Activated naive CD4-positive, alpha-beta T cell treated with anti-CD3 and anti-CD28 coated beads, Interleukin-2, amount 50 U/mL, for 16 hours (primary cell): ENCODE results near the gene SRI.

Source experiments
- DNase-seq: peaks from one replicate; pipeline ENCODE4 v3.0.0-alpha.2; 2020

Gene SRI

DNA sequence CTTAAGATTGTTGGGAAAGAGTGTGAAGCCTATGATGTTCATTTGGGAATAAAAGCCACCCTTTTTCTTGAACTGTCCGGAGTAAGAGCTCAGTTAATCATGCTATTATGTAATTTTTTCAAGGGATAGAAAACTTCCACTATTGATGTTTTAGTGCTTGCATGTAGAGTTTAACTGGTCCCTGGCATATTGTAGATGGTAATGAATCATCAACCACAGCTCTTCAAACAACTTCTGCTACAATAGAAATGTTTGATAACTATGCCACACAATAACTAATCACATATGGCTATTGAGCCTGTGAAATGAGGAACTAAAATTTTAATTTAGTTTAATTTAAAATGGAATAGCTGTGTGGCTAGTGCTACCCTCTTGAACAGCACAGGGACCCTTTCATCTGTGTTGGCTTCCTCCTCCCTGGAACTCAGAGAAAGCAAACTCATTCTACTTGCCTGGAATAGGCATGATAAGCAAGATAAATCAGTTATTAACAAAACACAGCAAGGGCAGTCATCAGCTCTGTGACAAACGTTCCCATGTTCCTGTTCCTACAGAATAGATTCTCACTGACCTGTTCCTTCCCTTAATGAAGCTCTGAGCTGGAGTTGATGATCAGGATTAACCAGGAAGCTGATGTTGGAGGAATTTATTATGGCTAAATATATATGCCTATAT is 4.9 kb upstream of the SRI start:
- no peak for DNase-seq

- DNase-seq, result no peak
Measured at GRCh38 chr7:88223265-88223664, 3.4 kb upstream of the SRI start.

GRCh38 chr7:88218836-88219605 is 817 bp downstream of the SRI start:
- no peak for DNase-seq

GRCh38 chr7:88218429-88218745 is 1.5 kb downstream of the SRI start:
- no peak for DNase-seq

GRCh38 chr7:88217675-88218428 is 2.0 kb downstream of the SRI start:
- no peak for DNase-seq

DNA sequence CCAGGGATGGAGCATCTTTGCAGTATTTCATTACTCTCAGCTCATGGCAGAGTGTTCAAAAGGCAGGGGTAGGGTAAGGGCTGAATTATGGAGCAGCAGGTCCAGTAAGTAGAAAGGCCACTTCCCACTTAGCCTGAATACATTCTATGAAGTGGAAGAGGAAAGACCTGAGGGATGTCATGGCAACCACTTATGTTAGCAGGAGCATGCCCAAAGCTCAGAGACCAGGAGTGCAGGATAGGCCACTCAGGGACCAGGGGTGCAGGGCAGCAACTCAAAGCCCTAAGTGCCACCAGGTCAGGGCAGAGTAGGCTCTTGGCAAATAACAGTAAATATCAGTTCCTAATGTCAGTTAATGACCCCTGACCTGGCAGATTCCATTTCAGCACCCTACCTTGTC is 3.6 kb downstream of the SRI start:
- DNase-seq, result no peak

DNA sequence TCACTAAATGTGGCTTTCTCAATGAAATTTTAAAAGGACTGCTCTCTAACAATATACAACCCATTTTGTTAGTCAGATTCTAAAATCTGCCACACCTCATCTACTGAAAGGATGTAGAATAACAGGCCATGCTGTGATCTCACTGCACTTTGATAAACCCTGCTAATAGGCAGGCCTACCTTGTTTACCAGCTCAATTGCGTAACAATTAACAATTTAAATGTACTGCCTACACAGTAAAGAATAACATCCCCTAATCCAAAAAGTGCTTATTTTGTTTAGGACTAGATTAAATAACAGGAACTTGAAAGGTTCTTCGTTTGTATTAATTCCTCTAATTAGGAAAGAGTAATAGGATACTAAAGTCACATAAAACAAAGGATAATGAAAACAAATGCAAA is 4.5 kb downstream of the SRI start:
- no peak for DNase-seq

- no peak for DNase-seq
Measured at GRCh38 chr7:88214456-88214855, 5.4 kb downstream of the SRI start.

DNA sequence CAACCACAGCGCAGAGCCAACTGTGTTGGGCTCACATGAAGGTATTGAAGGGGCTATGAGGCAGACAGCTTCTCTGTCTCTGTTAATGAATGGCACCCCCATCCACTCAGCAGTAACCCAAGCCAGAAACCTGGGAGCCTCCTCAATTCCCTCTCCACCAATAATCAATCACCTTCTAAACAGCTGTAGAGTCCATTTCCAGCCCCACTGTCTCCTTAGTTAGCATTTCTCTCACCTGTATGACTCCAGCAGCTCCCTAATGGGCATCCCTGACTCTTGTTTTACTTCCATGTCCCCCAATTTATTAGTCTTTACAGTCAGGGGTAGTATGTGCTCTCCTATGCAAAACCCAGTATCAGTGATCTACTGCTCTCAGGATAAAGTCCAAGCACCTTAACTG is 6.9 kb downstream of the SRI start:
- DNase-seq, result no peak

DNA sequence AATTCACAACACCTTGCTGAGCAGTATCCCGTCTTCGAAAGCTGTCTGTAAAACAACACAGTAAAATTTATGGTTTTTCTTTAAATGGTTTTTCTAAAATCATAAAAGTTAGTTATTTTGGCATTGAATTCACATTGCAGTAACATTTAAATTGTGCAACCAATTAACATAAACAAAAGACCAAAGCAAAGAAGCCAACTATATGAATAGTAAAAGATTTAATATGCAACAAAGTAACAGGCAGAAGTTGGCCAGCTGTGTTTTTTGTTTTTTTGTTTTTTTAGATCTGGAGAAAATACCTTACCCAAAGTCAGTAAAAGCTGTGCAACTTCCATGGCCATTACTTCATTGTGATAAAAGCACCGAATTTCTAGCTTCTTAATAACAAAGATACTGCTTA is 11.3 kb downstream of the SRI start:
- DNase-seq, result no peak

- no peak for DNase-seq
Measured at GRCh38 chr7:88206254-88206653, 13.6 kb downstream of the SRI start.

DNA sequence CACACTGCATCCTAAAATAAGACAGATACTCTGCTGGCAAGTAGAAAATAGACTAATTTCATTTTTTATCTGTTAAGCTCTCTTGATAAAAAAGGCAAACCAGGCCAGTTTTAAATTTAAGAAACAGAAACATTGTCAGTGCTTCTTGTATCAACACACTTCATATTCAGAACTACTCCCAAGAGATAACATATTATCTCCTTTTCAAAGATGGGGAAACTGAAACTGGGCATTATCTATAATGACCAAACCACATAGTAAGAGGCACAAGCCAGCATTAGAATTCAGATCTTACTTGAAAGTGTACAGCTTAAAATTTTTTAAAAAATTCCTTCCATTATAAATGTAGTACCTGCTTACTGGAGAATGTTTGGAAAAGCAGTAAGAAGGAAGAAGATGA is 14.7 kb downstream of the SRI start:
- no peak for DNase-seq

DNA sequence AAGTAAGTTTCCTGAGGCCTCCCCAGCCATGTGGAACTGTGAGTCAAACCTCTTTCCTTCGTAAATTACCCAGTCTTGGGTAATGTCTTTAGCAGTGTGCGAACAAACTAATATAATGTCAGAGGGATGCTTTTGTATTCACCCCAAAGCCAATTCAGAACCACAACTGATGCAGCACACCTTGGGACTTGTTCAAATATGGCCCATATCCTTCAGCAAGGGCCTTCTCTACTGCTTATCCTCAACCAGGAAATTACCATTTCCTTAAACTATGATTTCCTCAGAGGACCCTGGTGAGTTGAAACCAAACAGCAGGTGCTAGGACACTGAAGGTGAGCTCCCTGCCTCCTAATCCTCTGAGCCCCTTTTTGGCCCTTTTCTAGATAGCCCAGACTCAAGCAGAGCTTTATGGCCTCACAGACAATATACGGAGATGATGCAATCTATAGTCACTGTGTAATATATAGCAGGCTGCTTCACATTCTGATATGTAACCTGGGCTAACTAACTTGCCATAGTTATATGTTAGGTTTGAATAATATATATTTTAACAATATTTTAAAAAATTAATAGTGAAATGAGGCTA is 15.2 kb downstream of the SRI start:
- DNase-seq, result no peak

DNA sequence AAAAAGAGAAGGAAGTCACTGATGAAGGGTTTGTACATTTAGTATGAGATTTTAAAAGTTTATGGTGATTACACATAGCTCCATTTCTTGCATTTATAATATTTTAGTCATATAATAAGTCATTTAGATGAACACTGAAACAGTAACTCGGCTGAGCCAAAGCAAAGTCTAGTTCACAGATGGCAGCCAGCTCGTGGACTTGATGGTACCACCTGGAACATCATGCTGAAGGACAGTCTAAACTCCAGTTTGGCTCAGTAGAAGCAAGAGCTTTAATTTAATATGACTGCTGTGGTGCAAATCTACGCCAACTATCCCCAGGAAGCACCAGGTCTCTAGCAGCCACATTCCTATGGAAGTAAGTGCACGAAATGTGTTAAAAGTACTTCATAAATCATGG is 16.4 kb downstream of the SRI start:
- DNase-seq, result no peak

DNA sequence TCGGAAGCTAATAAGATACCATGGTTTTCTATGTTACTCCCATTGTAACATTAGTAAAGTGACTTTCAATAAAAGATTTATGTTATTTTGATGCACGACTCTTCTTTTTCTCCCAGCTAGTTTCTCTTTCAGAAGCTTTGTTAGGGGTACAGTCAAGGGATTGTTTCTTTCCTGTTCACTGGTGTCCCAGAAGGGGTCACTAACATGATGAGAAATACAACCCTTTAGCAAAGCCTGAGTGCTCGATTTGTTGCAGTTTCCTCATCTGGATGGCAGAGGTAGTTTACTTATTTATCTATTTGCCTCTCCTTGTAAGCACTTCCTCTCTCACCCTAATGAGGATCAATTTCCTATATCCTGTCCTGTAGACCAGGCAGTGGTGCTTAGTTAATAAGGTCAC is 17.0 kb downstream of the SRI start:
- DNase-seq, result no peak

DNA sequence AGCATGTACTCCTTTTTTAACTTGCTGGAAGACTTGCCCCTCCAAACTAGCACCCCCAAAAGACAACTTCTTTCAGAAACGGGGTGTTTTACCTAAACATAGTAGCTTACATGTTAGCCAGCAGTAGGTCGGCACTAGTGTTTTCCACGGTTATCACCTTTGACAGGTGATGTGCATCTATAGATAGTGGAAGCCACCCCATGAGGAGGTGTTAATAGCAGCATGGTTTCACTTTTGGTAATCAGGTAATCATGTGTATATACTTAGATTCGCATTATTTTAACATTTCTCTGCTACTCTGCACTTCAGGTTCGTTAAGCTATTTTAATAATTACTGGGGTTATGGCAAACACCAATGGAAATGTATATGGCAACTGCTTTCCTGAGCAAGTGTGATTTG is 17.6 kb downstream of the SRI start:
- no peak for DNase-seq

- no peak for DNase-seq
Measured at GRCh38 chr7:88201305-88201704, 18.5 kb downstream of the SRI start.

GRCh38 chr7:88200789-88201188 is 19.0 kb downstream of the SRI start:
- no peak for DNase-seq

- DNase-seq, result no peak
Measured at GRCh38 chr7:88200261-88200660, 19.6 kb downstream of the SRI start.

DNA sequence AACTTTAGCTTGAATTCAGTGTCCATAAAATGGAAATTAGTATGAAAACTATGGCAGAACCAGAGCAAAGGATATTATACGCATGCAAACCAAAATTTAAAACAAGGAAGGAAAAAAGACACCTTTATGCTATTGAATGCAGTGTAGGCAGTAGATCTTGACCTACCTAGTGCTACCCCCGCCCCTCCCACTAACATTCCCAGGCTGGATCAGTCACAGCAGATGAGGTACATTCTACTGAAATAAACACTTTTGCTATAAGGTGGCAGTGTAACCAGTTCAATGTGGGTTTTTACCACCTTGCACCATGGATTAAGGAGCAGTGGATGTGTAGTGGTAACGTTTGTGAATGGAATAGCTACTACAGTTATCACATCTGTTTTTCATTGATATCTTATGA is 27.9 kb downstream of the SRI start:
- no peak for DNase-seq

- no peak for DNase-seq
Measured at GRCh38 chr7:88185650-88186049, 34.2 kb downstream of the SRI start.

DNA sequence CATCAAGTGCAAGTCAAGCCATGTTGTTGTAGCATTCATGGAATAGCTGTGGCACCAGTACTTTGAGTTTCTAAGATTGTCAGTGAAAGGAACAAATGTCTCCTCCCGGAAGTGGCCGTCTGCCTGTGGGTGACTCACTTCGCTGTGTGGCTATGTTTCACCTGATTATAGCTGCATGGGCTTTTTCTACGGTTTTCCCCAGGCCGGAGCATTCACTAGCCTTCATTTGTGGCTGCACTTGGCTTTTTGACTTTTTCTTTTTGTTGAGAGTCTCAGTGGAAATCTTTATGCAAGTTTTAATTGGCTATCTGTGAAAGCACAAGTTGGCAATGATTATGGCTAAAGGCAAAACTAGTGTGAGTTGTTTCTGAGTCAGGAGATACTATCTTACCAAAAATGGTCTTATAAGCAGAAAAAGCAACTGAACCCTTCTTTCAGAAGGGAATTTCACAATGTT is 35.0 kb downstream of the SRI start:
- DNase-seq, result no peak

- no peak for DNase-seq
Measured at GRCh38 chr7:88183051-88183450, 36.8 kb downstream of the SRI start.

DNA sequence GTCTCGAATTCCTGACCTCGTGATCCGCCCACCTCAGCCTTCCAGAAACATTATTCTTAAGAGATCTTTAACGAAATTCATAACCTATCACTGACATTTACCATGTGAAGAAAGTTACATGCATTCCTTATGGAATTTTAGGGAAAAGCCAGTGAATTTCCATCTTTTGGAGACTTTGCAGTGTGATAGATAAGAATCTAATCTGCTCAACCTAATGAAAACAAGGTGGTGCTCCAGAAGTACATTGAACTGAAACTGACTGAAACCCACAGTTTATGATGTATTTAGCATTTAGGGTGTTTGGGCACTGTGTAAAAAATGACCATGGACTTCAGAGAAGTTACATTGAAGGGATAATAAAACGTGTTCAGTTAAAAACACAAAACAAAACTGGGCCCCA is 43.6 kb downstream of the SRI start:
- DNase-seq, result no peak
